ENCODE data around the gene PTPRM. TPM values are rescaled to one million over a fixed set of nuclear protein-coding genes. Genes with fewer than 3 reads are reported as not detected.

The PTPRM gene
- total RNA-seq, 1 donor from 2014 or later, result 13.9 TPM

DNA sequence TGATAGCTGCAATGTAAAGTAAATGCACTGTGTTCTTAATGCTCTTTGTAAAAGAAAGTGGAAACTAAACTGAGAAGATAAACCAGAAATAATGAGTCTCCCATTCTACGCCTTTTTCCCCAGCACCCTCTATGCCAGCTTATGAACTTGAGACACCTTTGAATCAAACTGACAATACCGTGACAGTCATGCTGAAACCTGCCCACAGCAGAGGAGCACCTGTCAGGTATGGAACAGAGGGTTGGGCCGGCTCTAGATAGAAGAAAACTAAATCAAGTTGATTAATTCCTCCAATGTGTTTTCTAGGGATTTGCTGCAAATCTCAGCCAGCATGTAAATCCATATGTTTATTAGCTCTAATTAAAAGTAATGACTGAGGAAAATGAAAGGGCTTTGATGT lies 521.5 kb downstream of the PTPRM start:
- peaks cover 8% of the 10 kb centered on the region for H3K4me1 Mint-ChIP-seq
- H3K79me2 ChIP-seq (ENCODE audit: low read depth), result no peaks in the 10 kb centered on the region
- DNase-seq (ENCODE audit: low spot score), result no peak
- H3K4me3 Mint-ChIP-seq, result no peak overlapping the region
- H3K36me3 Mint-ChIP-seq, result peaks cover 15% of the 10 kb centered on the region
- no peak overlapping the region for H3K27ac Mint-ChIP-seq
- no peak overlapping the region for H3K4me2 ChIP-seq
- TF ChIP-seq EZH2 (IDR thresholded peaks at IDR 0.05) (no peak), EZH2phosphoT487 (IDR thresholded peaks at IDR 0.05) (no peak)
- TF ChIP-seq, protein P1, sequence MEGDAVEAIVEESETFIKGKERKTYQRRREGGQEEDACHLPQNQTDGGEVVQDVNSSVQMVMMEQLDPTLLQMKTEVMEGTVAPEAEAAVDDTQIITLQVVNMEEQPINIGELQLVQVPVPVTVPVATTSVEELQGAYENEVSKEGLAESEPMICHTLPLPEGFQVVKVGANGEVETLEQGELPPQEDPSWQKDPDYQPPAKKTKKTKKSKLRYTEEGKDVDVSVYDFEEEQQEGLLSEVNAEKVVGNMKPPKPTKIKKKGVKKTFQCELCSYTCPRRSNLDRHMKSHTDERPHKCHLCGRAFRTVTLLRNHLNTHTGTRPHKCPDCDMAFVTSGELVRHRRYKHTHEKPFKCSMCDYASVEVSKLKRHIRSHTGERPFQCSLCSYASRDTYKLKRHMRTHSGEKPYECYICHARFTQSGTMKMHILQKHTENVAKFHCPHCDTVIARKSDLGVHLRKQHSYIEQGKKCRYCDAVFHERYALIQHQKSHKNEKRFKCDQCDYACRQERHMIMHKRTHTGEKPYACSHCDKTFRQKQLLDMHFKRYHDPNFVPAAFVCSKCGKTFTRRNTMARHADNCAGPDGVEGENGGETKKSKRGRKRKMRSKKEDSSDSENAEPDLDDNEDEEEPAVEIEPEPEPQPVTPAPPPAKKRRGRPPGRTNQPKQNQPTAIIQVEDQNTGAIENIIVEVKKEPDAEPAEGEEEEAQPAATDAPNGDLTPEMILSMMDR (IDR thresholded peaks at IDR 0.05), result no peak
- H3K4me1 ChIP-seq, result peaks cover 14% of the 10 kb centered on the region
- H3K4me3 ChIP-seq, result no peak overlapping the region
- no peaks in the 10 kb centered on the region for H3K9me3 Mint-ChIP-seq
- H3K27ac ChIP-seq, result no peak overlapping the region
- H3K27me3 Mint-ChIP-seq (ENCODE audit: insufficient read depth, low read depth), result no peaks in the 10 kb centered on the region
- no peaks in the 10 kb centered on the region for H3K36me3 ChIP-seq
- no peaks in the 10 kb centered on the region for H3K9me3 ChIP-seq (ENCODE audit: low read depth)
- H4K20me1 ChIP-seq (ENCODE audit: low read depth), result no peaks in the 10 kb centered on the region
- H3K9ac ChIP-seq, result no peak overlapping the region
- H3K27me3 ChIP-seq, result no peaks in the 10 kb centered on the region
- no peaks in the 10 kb centered on the region for H3F3A ChIP-seq (ENCODE audit: low read depth)
- H2AFZ ChIP-seq (replicated peaks), result no peak overlapping the region

DNA sequence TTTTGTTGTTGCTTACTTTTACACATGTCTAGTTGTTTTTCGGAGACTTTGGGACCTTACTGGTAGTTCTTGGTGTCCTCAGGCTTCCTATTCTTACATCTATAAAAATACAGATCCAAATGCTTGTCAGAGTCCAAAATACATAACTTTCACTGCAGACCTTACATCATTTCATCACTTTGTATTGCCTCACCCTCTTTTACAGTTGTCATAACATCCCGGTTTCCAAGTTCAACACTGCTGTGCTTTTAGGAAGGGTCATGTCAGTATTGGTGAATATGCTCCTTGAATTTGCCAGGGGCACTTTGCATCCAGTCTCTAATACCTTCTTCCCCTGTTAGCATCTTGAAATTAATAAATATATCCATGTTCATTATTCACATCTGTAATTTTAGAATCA lies 523.9 kb downstream of the PTPRM start:
- H3K4me1 Mint-ChIP-seq, result no peaks in the 10 kb centered on the region
- Histone ChIP-seq H3K79me2 (ENCODE audit: low read depth) (no peaks in the 10 kb centered on the region), H2AFZ (replicated peaks) (no peak overlapping the region), H3K4me2 (no peak overlapping the region), H3K36me3 (no peaks in the 10 kb centered on the region), H3K4me3 (no peak overlapping the region), H3K4me1 (no peaks in the 10 kb centered on the region), H4K20me1 (ENCODE audit: low read depth) (no peaks in the 10 kb centered on the region), H3K27me3 (no peaks in the 10 kb centered on the region), H3K9me3 (ENCODE audit: low read depth) (no peaks in the 10 kb centered on the region), H3K27ac (no peak overlapping the region), H3F3A (ENCODE audit: low read depth) (no peaks in the 10 kb centered on the region), H3K9ac (no peak overlapping the region)
- H3K36me3 Mint-ChIP-seq, result peaks cover 7% of the 10 kb centered on the region
- H3K27ac Mint-ChIP-seq, result no peak overlapping the region
- no peak overlapping the region for H3K4me3 Mint-ChIP-seq
- H3K9me3 Mint-ChIP-seq, result no peaks in the 10 kb centered on the region
- DNase-seq (ENCODE audit: low spot score), result no peak
- TF ChIP-seq EZH2phosphoT487 (IDR thresholded peaks at IDR 0.05), result no peak
- no peaks in the 10 kb centered on the region for H3K27me3 Mint-ChIP-seq (ENCODE audit: insufficient read depth, low read depth)

DNA sequence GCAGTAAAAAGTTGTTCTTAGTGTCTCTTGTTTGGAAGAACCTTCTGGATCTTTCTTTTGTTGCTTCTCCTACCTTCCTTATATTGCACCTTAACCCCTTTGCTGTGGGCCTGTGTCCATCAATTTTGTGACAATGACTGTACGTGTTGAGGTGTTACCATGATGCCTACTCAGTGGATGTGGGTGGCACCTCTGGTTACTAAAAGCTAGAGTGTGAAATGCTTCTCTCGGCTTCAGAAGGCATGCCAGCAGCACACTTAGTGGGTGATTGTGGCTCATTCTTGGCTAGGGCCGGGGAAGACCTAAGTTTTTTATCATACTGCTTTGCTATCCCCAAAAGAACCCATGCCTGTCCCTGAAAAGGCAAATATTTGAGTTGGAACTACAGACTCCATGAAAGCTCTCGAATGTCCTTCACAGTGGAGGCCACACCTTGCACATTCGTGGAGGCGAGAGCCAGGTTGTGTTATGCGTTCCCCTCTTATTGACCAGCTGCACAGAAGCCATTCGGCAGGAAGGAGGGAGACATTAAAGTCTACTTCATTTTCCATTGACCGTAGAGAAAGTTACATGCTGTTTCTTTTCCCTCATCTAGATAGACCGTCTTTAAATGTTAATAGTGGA lies 528.9 kb downstream of the PTPRM start:
- no peaks in the 10 kb centered on the region for H3K9me3 Mint-ChIP-seq
- no peak overlapping the region for H3K4me2 ChIP-seq
- DNase-seq (ENCODE audit: low spot score), result no peak
- H3K9ac ChIP-seq, result no peak overlapping the region
- no peak overlapping the region for H3K27ac Mint-ChIP-seq
- no peaks in the 10 kb centered on the region for H4K20me1 ChIP-seq (ENCODE audit: low read depth)
- no peaks in the 10 kb centered on the region for H3K4me1 ChIP-seq
- H3K4me3 Mint-ChIP-seq, result no peak overlapping the region
- no peak overlapping the region for H3K27ac ChIP-seq
- no peaks in the 10 kb centered on the region for H3F3A ChIP-seq (ENCODE audit: low read depth)
- H3K79me2 ChIP-seq (ENCODE audit: low read depth), result no peaks in the 10 kb centered on the region
- no peak overlapping the region for H3K4me3 ChIP-seq
- no peak overlapping the region for H2AFZ ChIP-seq (replicated peaks)
- H3K36me3 Mint-ChIP-seq, result peaks cover 6% of the 10 kb centered on the region
- no peaks in the 10 kb centered on the region for H3K4me1 Mint-ChIP-seq
- TF ChIP-seq EZH2 (IDR thresholded peaks at IDR 0.05), result no peak
- TF ChIP-seq, protein P1 (IDR thresholded peaks at IDR 0.05), result no peak
- no peak for TF ChIP-seq EZH2phosphoT487 (IDR thresholded peaks at IDR 0.05)
- no peaks in the 10 kb centered on the region for H3K27me3 ChIP-seq
- H3K9me3 ChIP-seq (ENCODE audit: low read depth), result no peaks in the 10 kb centered on the region
- no peaks in the 10 kb centered on the region for H3K36me3 ChIP-seq
- no peaks in the 10 kb centered on the region for H3K27me3 Mint-ChIP-seq (ENCODE audit: insufficient read depth, low read depth)

DNA sequence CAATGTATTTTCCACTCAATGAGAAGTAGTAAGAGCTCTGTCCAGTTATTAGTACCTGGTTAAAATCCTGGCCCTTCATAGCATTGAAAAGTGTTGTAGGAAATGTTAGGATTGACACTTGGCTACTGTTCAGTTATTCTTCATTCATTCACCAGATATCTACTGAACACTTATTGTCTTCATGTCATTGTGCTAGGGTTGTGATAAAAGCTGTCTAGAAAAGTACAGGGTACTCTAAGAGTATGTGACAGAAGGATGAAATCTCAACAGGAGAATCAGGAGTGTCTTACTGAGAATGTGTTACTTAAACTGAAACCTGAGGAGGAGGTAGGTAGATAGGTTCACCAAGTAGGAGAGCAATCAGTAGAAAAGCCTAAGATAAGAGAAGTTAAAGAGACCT lies 530.3 kb downstream of the PTPRM start:
- H3K9ac ChIP-seq, result no peak overlapping the region
- no peak for DNase-seq (ENCODE audit: low spot score)
- no peak overlapping the region for H3K27ac ChIP-seq
- no peak overlapping the region for H3K4me3 ChIP-seq
- H3K4me2 ChIP-seq, result no peak overlapping the region
- no peaks in the 10 kb centered on the region for H4K20me1 ChIP-seq (ENCODE audit: low read depth)
- no peaks in the 10 kb centered on the region for H3K36me3 ChIP-seq
- no peak overlapping the region for H2AFZ ChIP-seq (replicated peaks)
- no peak overlapping the region for H3K27ac Mint-ChIP-seq
- no peaks in the 10 kb centered on the region for H3K4me1 Mint-ChIP-seq
- no peak overlapping the region for H3K4me3 Mint-ChIP-seq
- H3K27me3 ChIP-seq, result no peaks in the 10 kb centered on the region
- no peaks in the 10 kb centered on the region for H3F3A ChIP-seq (ENCODE audit: low read depth)
- H3K36me3 Mint-ChIP-seq, result peaks cover 6% of the 10 kb centered on the region
- no peaks in the 10 kb centered on the region for H3K9me3 Mint-ChIP-seq
- no peaks in the 10 kb centered on the region for H3K4me1 ChIP-seq
- no peaks in the 10 kb centered on the region for H3K27me3 Mint-ChIP-seq (ENCODE audit: insufficient read depth, low read depth)
- no peaks in the 10 kb centered on the region for H3K79me2 ChIP-seq (ENCODE audit: low read depth)
- no peaks in the 10 kb centered on the region for H3K9me3 ChIP-seq (ENCODE audit: low read depth)
- TF ChIP-seq, protein P1 (IDR thresholded peaks at IDR 0.05), result no peak
- TF ChIP-seq EZH2 (IDR thresholded peaks at IDR 0.05) (no peak), EZH2phosphoT487 (IDR thresholded peaks at IDR 0.05) (no peak)

Measured in neural progenitor cell (in vitro differentiated cells).